ENCODE data around the gene TRDMT1. TPM values are rescaled to one million over a fixed set of nuclear protein-coding genes. Genes with fewer than 3 reads are reported as not detected.

Gene TRDMT1
- polyA plus RNA-seq, 1 donor (not counting 4 experiments of a cell fraction or from before 2014, with no cell fraction given): 6.6 TPM

DNA sequence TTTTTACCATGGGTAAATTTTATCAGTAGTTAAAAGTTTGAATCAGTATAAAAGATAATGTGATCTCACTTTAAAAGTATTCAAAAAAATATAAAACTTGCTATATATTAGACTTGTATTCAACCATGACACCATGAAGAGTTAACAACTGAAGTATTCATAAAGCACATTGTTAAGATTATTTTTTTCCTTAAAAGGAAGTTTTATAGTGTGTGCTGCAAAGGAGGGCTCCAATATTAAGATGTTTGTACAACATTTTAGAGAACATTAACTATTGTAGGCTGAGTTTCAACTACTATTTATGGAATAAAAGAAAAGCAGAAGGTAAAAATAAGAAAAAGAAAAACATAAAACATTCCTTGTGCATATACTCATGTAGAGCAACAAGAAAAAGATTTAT lies 47.4 kb downstream of the TRDMT1 start:
- Histone ChIP-seq H3K27ac (ENCODE audit: control insufficient read depth, insufficient read depth, low read length) (no peak overlapping the region), H3K4me2 (ENCODE audit: control insufficient read depth, extremely low read depth, insufficient read depth, low read depth, low read length) (no peak overlapping the region), H3K9ac (ENCODE audit: control insufficient read depth, extremely low read depth, insufficient read depth, low read length) (no peak overlapping the region), H3K9me1 (ENCODE audit: control insufficient read depth, extremely low read depth, insufficient read depth, low read length) (no peaks in the 10 kb centered on the region), H3K4me1 (ENCODE audit: control insufficient read depth, extremely low read depth, insufficient read depth, low read length) (no peaks in the 10 kb centered on the region), H2AFZ (ENCODE audit: control insufficient read depth, low read length) (no peak overlapping the region), H3K36me3 (ENCODE audit: control insufficient read depth in 2 of 2, extremely low read depth in 1 of 2, insufficient read depth in 2 of 2, low read length in 2 of 2) (no peaks in the 10 kb centered on the region), H3K27me3 (ENCODE audit: control insufficient read depth, extremely low read depth, insufficient read depth, low read length) (no peaks in the 10 kb centered on the region), H3K9me3 (ENCODE audit: control insufficient read depth, low read depth, low read length) (no peaks in the 10 kb centered on the region), H3K4me3 (ENCODE audit: control insufficient read depth in 2 of 3, extremely low read depth in 1 of 3, insufficient read depth in 2 of 3, low read depth in 1 of 3, low read length in 3 of 3) (no peak overlapping the region), H3K79me2 (ENCODE audit: control insufficient read depth, insufficient read depth, low read length) (no peaks in the 10 kb centered on the region), H4K20me1 (ENCODE audit: control insufficient read depth, extremely low read depth, insufficient read depth, low read length) (no peaks in the 10 kb centered on the region)
- dilution Hi-C loops (cut with MboI; ENCODE audit: extremely low pct_ligation_motif_present, low sequenced_read_pairs): no loop called here
- FAIRE-seq: no peak
- TF ChIP-seq EZH2 (IDR thresholded peaks at IDR 0.05; ENCODE audit: low read length) (no peak), CTCF (optimal IDR thresholded peaks at IDR 0.05 in 1 of 3, IDR thresholded peaks at IDR 0.05 in 1 of 3, conservative IDR thresholded peaks at IDR 0.05 in 1 of 3; ENCODE audit: extremely low read depth in 1 of 3, insufficient read depth in 2 of 3, low read length in 3 of 3) (no peak)
- no peak for DNase-seq (ENCODE audit: low read depth, low spot score)

GRCh38 chr10:17153321-17153720 lies 48.2 kb downstream of the TRDMT1 start:
- Histone ChIP-seq H3K79me2 (ENCODE audit: control insufficient read depth, insufficient read depth, low read length) (no peaks in the 10 kb centered on the region), H3K4me3 (ENCODE audit: control insufficient read depth in 2 of 3, extremely low read depth in 1 of 3, insufficient read depth in 2 of 3, low read depth in 1 of 3, low read length in 3 of 3) (no peak overlapping the region), H3K4me2 (ENCODE audit: control insufficient read depth, extremely low read depth, insufficient read depth, low read depth, low read length) (no peak overlapping the region), H3K9me3 (ENCODE audit: control insufficient read depth, low read depth, low read length) (no peaks in the 10 kb centered on the region), H3K27me3 (ENCODE audit: control insufficient read depth, extremely low read depth, insufficient read depth, low read length) (no peaks in the 10 kb centered on the region), H3K36me3 (ENCODE audit: control insufficient read depth in 2 of 2, extremely low read depth in 1 of 2, insufficient read depth in 2 of 2, low read length in 2 of 2) (no peaks in the 10 kb centered on the region), H3K4me1 (ENCODE audit: control insufficient read depth, extremely low read depth, insufficient read depth, low read length) (no peaks in the 10 kb centered on the region), H3K9me1 (ENCODE audit: control insufficient read depth, extremely low read depth, insufficient read depth, low read length) (no peaks in the 10 kb centered on the region), H3K9ac (ENCODE audit: control insufficient read depth, extremely low read depth, insufficient read depth, low read length) (no peak overlapping the region), H2AFZ (ENCODE audit: control insufficient read depth, low read length) (no peak overlapping the region), H3K27ac (ENCODE audit: control insufficient read depth, insufficient read depth, low read length) (no peak overlapping the region), H4K20me1 (ENCODE audit: control insufficient read depth, extremely low read depth, insufficient read depth, low read length) (no peaks in the 10 kb centered on the region)
- no peak for DNase-seq (ENCODE audit: low read depth, low spot score)
- dilution Hi-C loops (cut with MboI; ENCODE audit: extremely low pct_ligation_motif_present, low sequenced_read_pairs): no loop called here
- FAIRE-seq: no peak
- TF ChIP-seq CTCF (optimal IDR thresholded peaks at IDR 0.05 in 1 of 3, IDR thresholded peaks at IDR 0.05 in 1 of 3, conservative IDR thresholded peaks at IDR 0.05 in 1 of 3; ENCODE audit: extremely low read depth in 1 of 3, insufficient read depth in 2 of 3, low read length in 3 of 3) (no peak), EZH2 (IDR thresholded peaks at IDR 0.05; ENCODE audit: low read length) (no peak)

Measured in keratinocyte (primary cell).